HUES6 (cell line): ENCODE data around the gene ALG3.
"Not testable (repeated sequence)": the region's sequence is repeated elsewhere in the genome, so short reads cannot be mapped to it uniquely, and the experiment has no call there.

Experiments
- H3K27ac ChIP-seq: 2 replicates; pipeline ENCODE4 v1.7.0; 2013; ENCODE audit warnings: low read depth, mild to moderate bottlenecking, low read length, inconsistent platforms
- H3K27me3 ChIP-seq: 2 replicates; pipeline ENCODE4 v1.6.1; 2013; ENCODE audit warnings: low read length; ENCODE audit not compliant: control insufficient read depth, insufficient read depth
- H3K36me3 ChIP-seq: 2 replicates; pipeline ENCODE4 v1.6.1; 2013; ENCODE audit warnings: low read length; ENCODE audit not compliant: control insufficient read depth, insufficient read depth
- H3K4me1 ChIP-seq: 2 replicates; pipeline ENCODE4 v1.6.1; 2013; ENCODE audit warnings: low read length; ENCODE audit not compliant: control insufficient read depth, insufficient read depth
- H3K4me3 ChIP-seq: 2 replicates; pipeline ENCODE4 v1.5.1; 2013; ENCODE audit warnings: low read depth, low read length
- H3K9ac ChIP-seq: one replicate; pipeline ENCODE4 v1.6.1; 2013; ENCODE audit warnings: mild to moderate bottlenecking, low read length
- H3K9me3 ChIP-seq: 2 replicates; pipeline ENCODE4 v1.6.1; 2013; ENCODE audit warnings: low read depth, low read length; ENCODE audit not compliant: control insufficient read depth, insufficient read depth

The ALG3 gene

GRCh38 chr3:184277366-184277765, 28.6 kb upstream of the ALG3 start:
- Histone ChIP-seq H3K4me1 (peaks cover 4% of the 10 kb centered on the region; the same call in 1 of the 2 replicates), H3K36me3 (no peaks in the 10 kb centered on the region), H3K4me3 (no peak overlapping the region), H3K9me3 (no peaks in the 10 kb centered on the region), H3K27me3 (peaks cover 65% of the 10 kb centered on the region), H3K27ac (no peak overlapping the region), H3K9ac (no peak overlapping the region)

- Histone ChIP-seq H3K4me1 (peaks cover 4% of the 10 kb centered on the region; the same call in 1 of the 2 replicates), H3K4me3 (peak within 1 kb of the TSS; percentile 53), H3K36me3 (no peaks in the 10 kb centered on the region), H3K9me3 (no peaks in the 10 kb centered on the region), H3K27ac (no peak within 1 kb of the TSS), H3K27me3 (peaks cover 64% of the 10 kb centered on the region), H3K9ac (no peak within 1 kb of the TSS)
Observed at GRCh38 chr3:184275961-184276910, 27.5 kb upstream of the ALG3 start, which contains the start of gene ECE2. TSS of gene ECE2 (plus strand) at chr3:184276022. CDS start at chr3:184276154, 132 bp downstream.

- H3K27ac ChIP-seq, result no peak overlapping the region
- H3K4me3 ChIP-seq, result peak overlapping the region; percentile 53
- H3K9ac ChIP-seq, result no peak overlapping the region
- H3K9me3 ChIP-seq, result no peaks in the 10 kb centered on the region
- no peaks in the 10 kb centered on the region for H3K36me3 ChIP-seq
- H3K27me3 ChIP-seq, result peaks cover 58% of the 10 kb centered on the region
- H3K4me1 ChIP-seq, result peaks cover 4% of the 10 kb centered on the region; the same call in 1 of the 2 replicates
Observed at GRCh38 chr3:184275381-184275701, 26.6 kb upstream of the ALG3 start.

- Histone ChIP-seq H3K27ac (no peak overlapping the region), H3K9ac (no peak overlapping the region), H3K4me1 (peaks cover 4% of the 10 kb centered on the region; the same call in 1 of the 2 replicates), H3K4me3 (no peak overlapping the region), H3K27me3 (peaks cover 33% of the 10 kb centered on the region), H3K9me3 (no peaks in the 10 kb centered on the region; the same call in 1 of the 2 replicates), H3K36me3 (no peaks in the 10 kb centered on the region)
Observed at GRCh38 chr3:184272269-184272668, 23.5 kb upstream of the ALG3 start.

- H3K4me1 ChIP-seq, H3K9me3 ChIP-seq, H3K9ac ChIP-seq, H3K4me3 ChIP-seq, H3K27ac ChIP-seq, H3K36me3 ChIP-seq: not testable (repeated sequence)
- peaks cover 27% of the 10 kb centered on the region for H3K27me3 ChIP-seq
Observed at GRCh38 chr3:184267249-184267648, 18.5 kb upstream of the ALG3 start.

GRCh38 chr3:184262764-184263179, 14.0 kb upstream of the ALG3 start:
- no peak overlapping the region for H3K27ac ChIP-seq
- peaks cover 10% of the 10 kb centered on the region for H3K4me1 ChIP-seq
- peak overlapping the region; percentile 65 for H3K4me3 ChIP-seq
- no peak overlapping the region for H3K9ac ChIP-seq
- peaks cover 3% of the 10 kb centered on the region; the same call in 1 of the 2 replicates for H3K36me3 ChIP-seq
- H3K27me3 ChIP-seq, result peaks cover 64% of the 10 kb centered on the region
- no peaks in the 10 kb centered on the region; the same call in 1 of the 2 replicates for H3K9me3 ChIP-seq

GRCh38 chr3:184261854-184262763, 13.3 kb upstream of the ALG3 start:
- Histone ChIP-seq H3K36me3 (peaks cover 3% of the 10 kb centered on the region; the same call in 1 of the 2 replicates), H3K9me3 (no peaks in the 10 kb centered on the region), H3K27me3 (peaks cover 71% of the 10 kb centered on the region), H3K4me1 (peaks cover 10% of the 10 kb centered on the region), H3K27ac (no peak overlapping the region), H3K4me3 (peak overlapping the region; percentile 65), H3K9ac (peak overlapping the region; percentile 52)

- Histone ChIP-seq H3K27me3 (peaks cover 71% of the 10 kb centered on the region), H3K9ac (peak within 1 kb of the TSS; percentile 62), H3K27ac (no peak within 1 kb of the TSS)
Observed at GRCh38 chr3:184261270-184261853, 12.6 kb upstream of the ALG3 start, which contains the start of gene CAMK2N2. TSS of gene CAMK2N2 (minus strand) at chr3:184261553. CDS start at chr3:184261285, 268 bp downstream.

GRCh38 chr3:184260724-184261269, 12.0 kb upstream of the ALG3 start:
- Histone ChIP-seq H3K27me3 (peaks cover 71% of the 10 kb centered on the region), H3K9me3 (no peaks in the 10 kb centered on the region), H3K36me3 (peaks cover 3% of the 10 kb centered on the region; the same call in 1 of the 2 replicates), H3K4me1 (peaks cover 10% of the 10 kb centered on the region), H3K4me3 (peak overlapping the region; percentile 65), H3K9ac (peak overlapping the region; percentile 62), H3K27ac (no peak overlapping the region)

More at GRCh38 chr3:184261270-184261853, 12.6 kb upstream of the ALG3 start, which contains the start of gene CAMK2N2:
- Histone ChIP-seq H3K4me1 (peaks cover 10% of the 10 kb centered on the region), H3K9me3 (no peaks in the 10 kb centered on the region), H3K4me3 (peak within 1 kb of the TSS; percentile 65), H3K36me3 (peaks cover 3% of the 10 kb centered on the region; the same call in 1 of the 2 replicates)
